Bronchial epithelial cell (primary cell): ENCODE results near the gene SEC61A1. TPM values are rescaled to one million over a fixed set of nuclear protein-coding genes. Genes with fewer than 3 reads are reported as not detected.
A peak's percentile ranks its signal among the peaks of the same experiment; 100 is the strongest.

Experiments
- DNase-seq: peaks from one replicate; pipeline ENCODE4 v3.0.0-alpha.2; 2010; ENCODE audit warnings: low read depth
- FAIRE-seq: peaks from 2 replicates; lab custom pipeline; 2011; peaks lifted over from hg19 to GRCh38; lab: Jason Lieb, UNC
- H3K27me3 ChIP-seq: 2 replicates; pipeline ENCODE4 v1.5.1; 2011; ENCODE audit warnings: low read length; ENCODE audit not compliant: control insufficient read depth, insufficient read depth
- H3K36me3 ChIP-seq: 2 replicates; pipeline ENCODE4 v1.5.1; 2011; ENCODE audit warnings: low read length; ENCODE audit not compliant: control insufficient read depth, insufficient read depth
- H3K4me3 ChIP-seq: 2 replicates; pipeline ENCODE4 v1.5.1; 2011; ENCODE audit warnings: mild to moderate bottlenecking, low read depth, low read length, control low read depth
- total RNA-seq: library from RNA; depleted of rRNA; stranded (reverse); fragments of >200 nt; gene quantifications from 2 replicates; pipeline ENCODE4 v1.2.1, GENCODE V29; 2014
- TF ChIP-seq, protein P1 (sequence below): IDR thresholded peaks from 2 replicates; pipeline ENCODE4 v1.5.1; 2011; ENCODE audit warnings: mild to moderate bottlenecking, moderate library complexity, low read length, control low read depth, inconsistent platforms; ENCODE audit not compliant: insufficient read depth, severe bottlenecking

Gene SEC61A1
- total RNA-seq, 1 donor from 2014 or later, result 256 TPM

DNA sequence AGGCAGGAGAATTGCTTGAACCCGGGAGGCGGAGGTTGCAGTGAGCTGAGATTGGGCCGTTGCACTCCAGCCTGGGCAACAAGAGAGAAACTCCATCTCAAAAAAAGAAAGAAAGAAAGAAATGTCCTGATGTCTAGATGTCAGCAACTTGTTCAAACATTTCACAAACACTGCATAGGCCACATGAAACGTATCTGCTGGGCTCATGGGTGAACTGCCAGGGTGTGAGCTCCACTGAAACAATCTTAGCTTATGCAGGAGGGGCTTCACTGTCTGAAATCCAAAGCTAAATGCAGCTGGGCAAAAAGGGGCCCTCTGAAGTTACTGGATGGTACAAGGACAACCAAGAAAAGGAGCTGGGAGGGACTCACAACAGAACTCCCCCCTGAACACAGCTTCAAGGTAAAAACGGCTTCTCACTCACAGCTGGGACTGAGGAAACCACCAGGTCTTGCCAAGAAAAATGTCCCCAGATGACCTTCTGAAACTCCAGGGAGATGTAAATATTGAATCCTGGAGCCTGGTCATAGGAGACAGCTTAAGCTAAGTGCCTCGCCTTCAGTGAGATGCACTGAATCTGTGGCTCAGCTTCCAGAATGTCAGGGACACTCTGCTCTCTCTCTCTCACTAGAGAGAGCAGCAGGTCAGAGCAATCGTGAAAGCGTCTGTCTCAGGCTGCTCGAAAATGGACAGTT, 31.9 kb downstream of the SEC61A1 start:
- no peak for DNase-seq
- peaks cover 38% of the 10 kb centered on the region for H3K36me3 ChIP-seq
- TF ChIP-seq, protein P1, sequence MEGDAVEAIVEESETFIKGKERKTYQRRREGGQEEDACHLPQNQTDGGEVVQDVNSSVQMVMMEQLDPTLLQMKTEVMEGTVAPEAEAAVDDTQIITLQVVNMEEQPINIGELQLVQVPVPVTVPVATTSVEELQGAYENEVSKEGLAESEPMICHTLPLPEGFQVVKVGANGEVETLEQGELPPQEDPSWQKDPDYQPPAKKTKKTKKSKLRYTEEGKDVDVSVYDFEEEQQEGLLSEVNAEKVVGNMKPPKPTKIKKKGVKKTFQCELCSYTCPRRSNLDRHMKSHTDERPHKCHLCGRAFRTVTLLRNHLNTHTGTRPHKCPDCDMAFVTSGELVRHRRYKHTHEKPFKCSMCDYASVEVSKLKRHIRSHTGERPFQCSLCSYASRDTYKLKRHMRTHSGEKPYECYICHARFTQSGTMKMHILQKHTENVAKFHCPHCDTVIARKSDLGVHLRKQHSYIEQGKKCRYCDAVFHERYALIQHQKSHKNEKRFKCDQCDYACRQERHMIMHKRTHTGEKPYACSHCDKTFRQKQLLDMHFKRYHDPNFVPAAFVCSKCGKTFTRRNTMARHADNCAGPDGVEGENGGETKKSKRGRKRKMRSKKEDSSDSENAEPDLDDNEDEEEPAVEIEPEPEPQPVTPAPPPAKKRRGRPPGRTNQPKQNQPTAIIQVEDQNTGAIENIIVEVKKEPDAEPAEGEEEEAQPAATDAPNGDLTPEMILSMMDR, result no peak
- FAIRE-seq, result no peak
- no peaks in the 10 kb centered on the region for H3K27me3 ChIP-seq
- no peak overlapping the region for H3K4me3 ChIP-seq

DNA sequence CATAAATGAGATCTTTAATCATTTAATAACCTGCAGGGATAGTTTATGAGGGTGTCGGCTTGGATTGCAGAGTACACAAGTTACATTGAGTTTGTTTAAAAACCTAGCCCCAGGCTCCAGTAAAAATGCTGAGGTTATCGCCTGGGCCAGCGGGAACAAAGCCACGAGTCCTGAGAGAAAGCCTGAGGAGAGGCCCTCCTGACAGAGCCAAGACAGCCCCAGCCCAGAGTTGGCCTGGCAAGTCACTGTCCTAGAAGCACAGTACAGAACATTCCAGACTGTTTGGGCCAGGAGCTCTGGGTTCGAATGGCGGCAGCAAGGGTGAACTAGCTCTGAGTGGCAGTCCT, 32.4 kb downstream of the SEC61A1 start:
- H3K27me3 ChIP-seq, result no peaks in the 10 kb centered on the region
- FAIRE-seq (no peak), DNase-seq (no peak)
- H3K36me3 ChIP-seq, result peaks cover 37% of the 10 kb centered on the region
- no peak overlapping the region for H3K4me3 ChIP-seq
- TF ChIP-seq, protein P1, result no peak

DNA sequence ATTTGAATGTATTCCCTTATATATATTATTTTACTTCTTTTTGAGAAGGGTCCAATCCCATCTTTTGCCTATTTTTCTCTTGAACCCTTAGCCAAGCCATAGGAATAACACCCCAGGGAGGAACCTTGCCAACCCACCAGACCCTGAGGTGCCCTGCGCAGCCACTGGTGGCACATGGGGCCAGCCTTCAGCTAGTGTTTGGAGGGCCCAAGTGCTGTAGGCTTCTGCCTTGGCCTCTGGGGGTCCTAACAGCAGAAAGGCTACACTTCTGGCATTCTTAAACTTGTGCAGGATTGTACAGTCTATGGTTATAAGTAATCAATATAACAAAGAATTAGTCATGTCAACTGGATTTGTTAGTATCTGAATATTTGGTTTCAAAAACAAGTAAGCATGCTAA, 36.9 kb downstream of the SEC61A1 start:
- TF ChIP-seq, protein P1, result no peak
- DNase-seq (no peak), FAIRE-seq (no peak)
- Histone ChIP-seq H3K4me3 (no peak overlapping the region), H3K27me3 (no peaks in the 10 kb centered on the region), H3K36me3 (peaks cover 21% of the 10 kb centered on the region)

DNA sequence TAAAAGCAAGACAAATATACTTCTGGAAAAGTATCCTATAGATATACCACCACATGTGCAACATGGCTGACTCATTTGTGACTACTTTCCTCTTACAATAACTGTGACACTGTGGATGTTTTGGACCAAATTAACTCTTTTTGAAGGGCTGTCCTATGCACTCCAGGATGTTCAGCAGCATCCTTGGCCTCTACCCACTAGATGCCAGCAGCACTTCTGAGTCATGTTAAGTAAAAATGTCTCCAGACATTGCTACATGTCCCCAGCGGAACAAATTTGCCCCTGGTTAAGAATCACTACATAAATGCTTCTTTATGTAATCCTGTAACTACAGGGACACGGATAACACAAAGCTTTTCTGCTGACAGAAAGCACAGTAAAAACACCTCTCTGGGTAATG, 39.3 kb downstream of the SEC61A1 start:
- FAIRE-seq (no peak), DNase-seq (no peak)
- Histone ChIP-seq H3K36me3 (peaks cover 15% of the 10 kb centered on the region), H3K27me3 (no peaks in the 10 kb centered on the region), H3K4me3 (no peak overlapping the region)
- TF ChIP-seq, protein P1, result no peak

DNA sequence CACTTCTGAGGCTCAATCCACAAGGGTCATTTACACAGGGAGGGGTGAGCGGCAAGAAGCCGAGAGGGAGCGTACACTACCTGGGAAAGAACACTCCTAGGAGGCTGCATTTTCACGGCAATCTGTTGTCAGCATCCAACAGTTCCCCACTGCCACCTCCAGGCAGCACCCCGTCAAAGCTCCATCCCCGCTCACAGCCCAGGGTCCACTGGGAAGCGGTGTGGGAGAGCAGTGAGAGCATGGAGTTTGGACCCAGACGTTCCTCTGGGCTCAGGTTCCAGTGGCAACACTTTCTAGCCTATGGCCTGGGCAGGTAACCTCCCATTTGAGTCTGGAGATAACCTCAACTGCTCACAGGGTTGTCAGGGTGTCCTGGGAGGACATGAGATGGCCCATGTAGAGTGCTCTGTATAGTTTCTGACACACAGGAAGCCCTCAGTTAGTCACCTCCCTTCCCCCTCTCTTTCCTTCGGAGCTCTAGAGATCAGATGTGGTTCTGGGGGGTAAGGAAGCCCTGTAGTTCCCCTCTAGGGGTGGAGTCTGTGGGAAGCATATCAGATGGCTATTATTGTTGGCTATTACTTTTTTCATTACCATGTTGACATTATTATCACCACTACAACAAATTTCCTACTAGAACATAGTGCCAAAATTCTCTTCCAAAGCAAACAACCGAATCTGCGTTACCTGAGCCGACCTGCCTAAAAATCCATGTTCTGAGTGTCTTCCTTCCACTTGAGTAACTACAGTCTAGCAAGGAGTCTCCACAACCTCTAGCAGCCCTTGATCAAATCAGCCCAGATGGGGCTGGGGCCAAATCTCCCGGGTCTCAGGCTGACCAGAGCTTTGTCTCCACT, 42.3 kb downstream of the SEC61A1 start:
- peak; percentile 63 for DNase-seq
- Histone ChIP-seq H3K4me3 (no peak overlapping the region), H3K27me3 (no peaks in the 10 kb centered on the region), H3K36me3 (peaks cover 16% of the 10 kb centered on the region)
- TF ChIP-seq, protein P1, result no peak
- no peak for FAIRE-seq
